GM12878 (cell line): ENCODE data around the gene TJP1.

ENCODE experiments used
- CTCF ChIP-seq, 3 experiments: IDR thresholded peaks in 2 of 3; conservative IDR thresholded peaks in 1 of 3; 2 replicates each; pipeline ENCODE4 v1.5.1; 2011; ENCODE audit warnings: low read depth in 3 of 3, low read length in 3 of 3, mild to moderate bottlenecking in 3 of 3, control low read depth in 2 of 3, moderate library complexity in 2 of 3, inconsistent platforms in 1 of 3, mixed read lengths in 1 of 3; ENCODE audit not compliant: control insufficient read depth in 2 of 3, insufficient read depth in 1 of 3; ENCODE audit errors: extremely low read depth in 1 of 3
- NR2C2 ChIP-seq: IDR thresholded peaks from 2 replicates; pipeline ENCODE4 v1.6.1; 2011; ENCODE audit warnings: borderline replicate concordance, low read depth; ENCODE audit not compliant: control insufficient read depth, insufficient read length
- POLR2AphosphoS5 ChIP-seq: IDR thresholded peaks from 2 replicates; pipeline ENCODE4 v1.6.1; 2011; ENCODE audit warnings: mild to moderate bottlenecking, low read length, inconsistent platforms
- SRF ChIP-seq, 2 experiments: IDR thresholded peaks; 2 replicates each; pipeline ENCODE4 v1.6.1; 2011; ENCODE audit warnings: low read depth in 2 of 2, low read length in 2 of 2, mild to moderate bottlenecking in 1 of 2, moderate library complexity in 1 of 2
- TAF1 ChIP-seq: IDR thresholded peaks from 2 replicates; pipeline ENCODE4 v1.6.1; 2011; ENCODE audit warnings: mild to moderate bottlenecking, low read depth, low read length, borderline replicate concordance

GRCh38 chr15:29820394-29821154 lies 1.7 kb downstream of the TJP1 start:
- no peak for TF ChIP-seq CTCF (IDR thresholded peaks at IDR 0.05 in 2 of 3, conservative IDR thresholded peaks at IDR 0.05 in 1 of 3; ENCODE audit: control insufficient read depth in 2 of 3, extremely low read depth in 1 of 3, insufficient read depth in 1 of 3, low read depth in 3 of 3, low read length in 3 of 3)
- no peak for TF ChIP-seq POLR2AphosphoS5
- no peak for TF ChIP-seq NR2C2
- TF ChIP-seq SRF (IDR thresholded peaks at IDR 0.05; ENCODE audit: low read depth in 2 of 2, low read length in 2 of 2), result no peak
- no peak for TF ChIP-seq TAF1
